Uterus (tissue), 4 donors: ENCODE results near the gene SRPRB. TPM values are rescaled to one million over a fixed set of nuclear protein-coding genes. Genes with fewer than 3 reads are reported as not detected.

Source experiments
- DNase-seq, 2 donors: peaks; one replicate each; pipeline ENCODE4 v3.0.0-alpha.2; 2019 to 2020
- H3K27ac ChIP-seq, 2 donors: fragments of 200-600 bp; sonication (generic); 1 replicate in 1 of 2; 2 replicates in 1 of 2; pipeline ENCODE4 v1.5.1; 2016 to 2018
- H3K27me3 ChIP-seq, 2 donors: fragments of 200-600 bp; sonication (generic); one replicate each; pipeline ENCODE4 v1.5.1; 2018 to 2019; ENCODE audit warnings: control low read depth in 1 of 2
- H3K36me3 ChIP-seq, 2 donors: fragments of 200-600 bp; sonication (generic); one replicate each; pipeline ENCODE4 v1.5.1; 2019; ENCODE audit warnings: control low read depth in 1 of 2
- H3K4me1 ChIP-seq, 2 donors: fragments of 200-600 bp; sonication (generic); one replicate each; pipeline ENCODE4 v1.5.1; 2018 to 2019; ENCODE audit warnings: control low read depth in 1 of 2
- H3K4me3 ChIP-seq, 2 donors: fragments of 200-600 bp; sonication (generic); 1 replicate in 1 of 2; 2 replicates in 1 of 2; pipeline ENCODE4 v1.5.1; 2018 to 2019; ENCODE audit warnings: mild to moderate bottlenecking in 1 of 2
- H3K9me3 ChIP-seq, 2 donors: fragments of 200-600 bp; sonication (generic); one replicate each; pipeline ENCODE4 v1.5.1; 2019; ENCODE audit warnings: control low read depth in 1 of 2
- CTCF ChIP-seq, 4 experiments: fragments of 200-600 bp in 2 of 4; fragments of 450-650 bp in 2 of 4; sonication (generic) in 2 of 4; IDR thresholded peaks; one replicate each; pipeline ENCODE4 v1.5.1; 2016 to 2019; ENCODE audit warnings: antibody characterized with exemption in 4 of 4, mild to moderate bottlenecking in 2 of 4, moderate library complexity in 1 of 4
- POLR2A ChIP-seq, 2 donors: fragments of 450-650 bp; IDR thresholded peaks; one replicate each; pipeline ENCODE4 v1.6.1; 2016; ENCODE audit warnings: antibody characterized with exemption in 2 of 2, mild to moderate bottlenecking in 1 of 2, moderate library complexity in 1 of 2
- intact Hi-C: fragments of 100-400 bp; cut with DNase I; formaldehyde crosslinking; loops from one replicate; pipeline ENCODE4 v1.15.1; 2023; ENCODE audit warnings: low total_unique reads
- total RNA-seq, 4 donors: library from RNA; depleted of rRNA in 3 of 4; stranded (reverse); fragments of >200 nt in 3 of 4; gene quantifications; one replicate each; pipeline versions ENCODE4 v1.1.0 to v1.2.4, GENCODE V29; 2014 to 2023
- donor health status: DM: yes; HTN: yes; CAD: no.

Gene SRPRB
- total RNA-seq, 4 donors from 2014 or later = 12.0 to 66.2 (median 28.9) TPM

GRCh38 chr3:133865136-133865855 lies 59.7 kb downstream of the SRPRB start:
- H3K4me1 ChIP-seq = no peaks in the 10 kb centered on the region
- no peak for TF ChIP-seq POLR2A (IDR thresholded peaks at IDR 0.05)
- no peak for TF ChIP-seq CTCF (IDR thresholded peaks at IDR 0.05)
- no peak overlapping the region for H3K27ac ChIP-seq
- no peak for DNase-seq
- H3K36me3 ChIP-seq = no peaks in the 10 kb centered on the region
- H3K4me3 ChIP-seq = no peak overlapping the region
- intact Hi-C loops = no loop called here
- H3K27me3 ChIP-seq = no peaks in the 10 kb centered on the region
- no peaks in the 10 kb centered on the region for H3K9me3 ChIP-seq

GRCh38 chr3:133866141-133866540 lies 60.5 kb downstream of the SRPRB start:
- intact Hi-C loops = no loop called here
- TF ChIP-seq POLR2A (IDR thresholded peaks at IDR 0.05) (no peak), CTCF (IDR thresholded peaks at IDR 0.05) (no peak)
- Histone ChIP-seq H3K27ac (no peak overlapping the region), H3K4me3 (no peak overlapping the region), H3K27me3 (no peaks in the 10 kb centered on the region), H3K4me1 (no peaks in the 10 kb centered on the region), H3K9me3 (no peaks in the 10 kb centered on the region), H3K36me3 (no peaks in the 10 kb centered on the region)
- no peak for DNase-seq

- H3K27ac ChIP-seq = no peak overlapping the region
- no peak for DNase-seq
These were observed 62.6 kb downstream of the SRPRB start for GRCh38 chr3:133868186-133868585.

GRCh38 chr3:133868758-133869475 lies 63.3 kb downstream of the SRPRB start:
- Histone ChIP-seq H3K27me3 (no peaks in the 10 kb centered on the region), H3K27ac (no peak overlapping the region), H3K36me3 (no peaks in the 10 kb centered on the region), H3K4me3 (no peak overlapping the region), H3K4me1 (no peaks in the 10 kb centered on the region), H3K9me3 (no peaks in the 10 kb centered on the region)
- TF ChIP-seq POLR2A (IDR thresholded peaks at IDR 0.05) (no peak), CTCF (IDR thresholded peaks at IDR 0.05) (no peak)
- DNase-seq = no peak
- intact Hi-C loops = no loop called here

More at GRCh38 chr3:133868186-133868585, 62.6 kb downstream of the SRPRB start:
- intact Hi-C loops = no loop called here
- H3K27me3 ChIP-seq = no peaks in the 10 kb centered on the region
- H3K4me3 ChIP-seq = no peak overlapping the region
- TF ChIP-seq CTCF (IDR thresholded peaks at IDR 0.05) (no peak), POLR2A (IDR thresholded peaks at IDR 0.05) (no peak)
- H3K4me1 ChIP-seq = no peaks in the 10 kb centered on the region
- no peaks in the 10 kb centered on the region for H3K36me3 ChIP-seq
- H3K9me3 ChIP-seq = no peaks in the 10 kb centered on the region

GRCh38 chr3:133869586-133869985 lies 64.0 kb downstream of the SRPRB start:
- intact Hi-C loops = no loop called here
- Histone ChIP-seq H3K4me1 (no peaks in the 10 kb centered on the region), H3K27me3 (no peaks in the 10 kb centered on the region), H3K27ac (no peak overlapping the region), H3K36me3 (no peaks in the 10 kb centered on the region), H3K4me3 (no peak overlapping the region), H3K9me3 (no peaks in the 10 kb centered on the region)
- TF ChIP-seq CTCF (IDR thresholded peaks at IDR 0.05) = no peak
- TF ChIP-seq POLR2A (IDR thresholded peaks at IDR 0.05) = no peak
- no peak for DNase-seq
